ENCODE results near the gene ZNF511. TPM values are rescaled to one million over a fixed set of nuclear protein-coding genes. Genes with fewer than 3 reads are reported as not detected.

Gene ZNF511
- total RNA-seq, 4 donors from 2014 or later, result 16.1 to 26.7 (median 17.7) TPM

DNA sequence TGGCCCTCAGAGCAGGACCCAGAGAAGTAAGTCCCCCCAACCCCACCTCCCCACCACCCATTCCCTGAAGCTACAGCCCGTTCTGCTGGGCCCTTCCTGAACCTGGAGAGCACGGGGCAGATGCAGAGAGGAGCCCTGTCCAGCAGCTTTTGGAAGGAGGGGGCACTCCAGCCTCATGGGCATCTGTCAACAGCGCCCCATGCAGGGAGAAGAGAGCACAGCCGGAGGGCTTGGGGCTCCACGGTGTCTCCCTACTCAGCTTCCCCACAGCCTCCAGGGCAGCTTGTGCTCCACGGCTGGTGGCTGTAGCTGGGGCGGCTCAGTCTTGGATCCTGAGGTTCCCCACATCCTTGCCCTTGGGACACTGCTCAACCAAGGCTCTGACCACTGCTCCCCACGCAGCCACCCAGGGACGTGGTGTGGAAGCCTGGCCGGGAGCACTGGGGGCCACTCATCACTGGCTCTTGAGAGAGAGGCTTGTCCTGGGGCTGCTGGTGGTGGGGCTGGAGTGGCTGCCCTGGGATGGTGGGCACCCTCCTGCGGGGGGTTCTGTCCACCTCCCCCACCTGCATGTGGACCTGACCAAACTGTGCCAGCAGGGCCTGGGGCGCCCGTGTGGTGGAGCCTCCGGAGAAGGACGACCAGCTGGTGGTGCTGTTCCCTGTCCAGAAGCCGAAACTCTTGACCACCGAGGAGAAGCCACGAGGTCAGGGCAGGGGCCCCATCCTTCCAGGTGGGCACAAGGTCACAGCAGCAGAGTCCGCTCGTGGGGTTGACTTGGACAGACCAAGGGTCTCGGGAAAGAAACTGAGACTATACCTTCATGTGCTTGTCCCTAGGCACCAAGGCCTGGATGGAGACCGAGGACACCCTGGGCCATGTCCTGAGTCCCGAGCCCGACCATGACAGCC lies 42.9 kb downstream of the ZNF511 start:
- TF ChIP-seq, protein P1, sequence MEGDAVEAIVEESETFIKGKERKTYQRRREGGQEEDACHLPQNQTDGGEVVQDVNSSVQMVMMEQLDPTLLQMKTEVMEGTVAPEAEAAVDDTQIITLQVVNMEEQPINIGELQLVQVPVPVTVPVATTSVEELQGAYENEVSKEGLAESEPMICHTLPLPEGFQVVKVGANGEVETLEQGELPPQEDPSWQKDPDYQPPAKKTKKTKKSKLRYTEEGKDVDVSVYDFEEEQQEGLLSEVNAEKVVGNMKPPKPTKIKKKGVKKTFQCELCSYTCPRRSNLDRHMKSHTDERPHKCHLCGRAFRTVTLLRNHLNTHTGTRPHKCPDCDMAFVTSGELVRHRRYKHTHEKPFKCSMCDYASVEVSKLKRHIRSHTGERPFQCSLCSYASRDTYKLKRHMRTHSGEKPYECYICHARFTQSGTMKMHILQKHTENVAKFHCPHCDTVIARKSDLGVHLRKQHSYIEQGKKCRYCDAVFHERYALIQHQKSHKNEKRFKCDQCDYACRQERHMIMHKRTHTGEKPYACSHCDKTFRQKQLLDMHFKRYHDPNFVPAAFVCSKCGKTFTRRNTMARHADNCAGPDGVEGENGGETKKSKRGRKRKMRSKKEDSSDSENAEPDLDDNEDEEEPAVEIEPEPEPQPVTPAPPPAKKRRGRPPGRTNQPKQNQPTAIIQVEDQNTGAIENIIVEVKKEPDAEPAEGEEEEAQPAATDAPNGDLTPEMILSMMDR (IDR thresholded peaks at IDR 0.05), result no peak
- no peak for TF ChIP-seq POLR2A (IDR thresholded peaks at IDR 0.05)
- intact Hi-C loops (cut with DNase I), result no loop called here
- 100% methylated on average over 1 of the region's 24 CpGs; no CpG with 5 or more reads in 1 of the 2 donors for WGBS, 2 donors
- Histone ChIP-seq H3K27me3 (peaks cover 0 to 52% (median 0%) of the 10 kb centered on the region in 4 donors), H3K4me1 (peaks cover 2 to 18% (median 3%) of the 10 kb centered on the region in 3 donors), H3K36me3 (no peaks in the 10 kb centered on the region), H3K27ac (no peak overlapping the region), H3K4me3 (no peak overlapping the region), H3K9me3 (no peaks in the 10 kb centered on the region)
- no peak for DNase-seq

DNA sequence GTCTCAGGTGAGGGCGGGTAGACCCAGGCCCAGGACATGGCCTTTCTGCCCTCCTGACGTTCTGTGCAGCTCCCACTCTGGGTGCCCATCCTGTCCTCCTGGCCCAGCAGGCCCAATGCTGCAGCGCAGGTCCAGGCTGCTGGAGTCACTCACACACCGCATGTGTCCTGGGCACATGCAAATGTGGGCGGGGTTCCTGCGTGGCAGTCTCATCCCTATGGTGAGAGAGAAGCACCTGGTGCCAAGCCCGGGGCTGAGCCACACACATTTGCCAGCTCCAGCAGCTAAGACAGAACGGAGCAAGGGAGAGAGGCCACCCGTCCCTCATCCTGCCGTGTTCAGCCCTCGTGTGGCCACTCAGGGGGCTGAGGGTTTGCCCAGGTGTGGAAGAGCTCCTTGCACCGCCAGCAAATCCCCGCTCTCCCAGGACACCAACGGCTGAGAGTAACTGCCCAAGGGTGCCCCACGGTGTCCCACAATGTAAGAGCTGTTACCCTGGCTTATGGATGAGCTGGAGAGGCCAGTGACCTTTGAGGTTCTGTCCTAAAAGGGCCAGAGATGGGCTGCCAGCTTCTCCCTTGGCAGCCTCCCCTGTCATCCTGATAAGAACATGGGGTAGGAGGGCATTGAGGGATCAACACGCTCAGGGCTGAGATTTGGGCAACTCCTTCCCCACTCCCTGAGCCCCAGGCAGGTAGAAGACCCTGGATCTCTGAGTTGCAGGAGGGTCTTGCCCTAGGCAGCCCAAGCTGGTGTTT lies 44.7 kb downstream of the ZNF511 start:
- H3K4me1 ChIP-seq, result peaks cover 10 to 22% (median 13%) of the 10 kb centered on the region in 3 donors
- H3K27ac ChIP-seq, result no peak overlapping the region
- TF ChIP-seq POLR2A (IDR thresholded peaks at IDR 0.05), result no peak
- TF ChIP-seq, protein P1 (IDR thresholded peaks at IDR 0.05), result no peak
- no peaks in the 10 kb centered on the region for H3K9me3 ChIP-seq
- no peaks in the 10 kb centered on the region for H3K36me3 ChIP-seq
- no peak overlapping the region for H3K4me3 ChIP-seq
- 67 to 88% methylated on average over 6 to 8 of the region's 16 CpGs for WGBS, 2 donors
- no peak for DNase-seq
- intact Hi-C loops (cut with DNase I), result no loop called here
- H3K27me3 ChIP-seq, result peaks cover 0 to 45% (median 0%) of the 10 kb centered on the region in 4 donors

DNA sequence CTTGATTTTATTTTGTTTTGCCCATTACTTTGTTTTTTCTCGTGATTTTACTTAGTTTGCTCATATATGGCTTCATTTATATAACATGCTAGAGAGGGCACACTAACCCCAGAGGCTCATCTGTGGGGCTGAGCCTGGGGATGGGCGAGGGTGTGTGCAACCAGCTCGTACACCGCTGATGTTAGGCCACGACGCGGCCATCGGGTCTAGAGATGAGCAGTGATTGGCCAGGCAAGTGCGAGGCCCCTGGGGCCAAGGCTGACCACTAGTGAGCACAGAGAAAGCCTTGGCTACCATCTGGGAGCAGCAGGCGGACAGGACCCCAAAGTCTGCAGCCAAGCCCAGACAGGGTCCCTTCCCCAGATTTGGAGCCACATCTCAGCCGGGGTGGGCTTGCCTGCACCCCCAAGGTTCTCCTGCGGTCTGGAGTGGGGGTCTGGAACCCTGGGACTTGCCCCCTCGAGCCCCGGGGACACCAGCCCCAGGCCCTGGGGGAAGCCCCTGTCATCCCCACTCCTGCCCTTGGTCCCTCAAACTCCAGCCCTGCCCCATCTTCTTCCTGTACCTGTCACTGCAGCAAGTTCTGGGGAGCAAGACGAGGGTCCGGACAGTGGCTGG lies 45.4 kb downstream of the ZNF511 start:
- Histone ChIP-seq H3K4me3 (no peak overlapping the region), H3K36me3 (no peaks in the 10 kb centered on the region), H3K9me3 (no peaks in the 10 kb centered on the region), H3K4me1 (peaks cover 10 to 22% (median 13%) of the 10 kb centered on the region in 3 donors), H3K27me3 (peaks cover 0 to 38% (median 0%) of the 10 kb centered on the region in 4 donors), H3K27ac (no peak overlapping the region)
- 75% methylated on average over 1 to 6 of the region's 16 CpGs for WGBS, 2 donors
- no peak for TF ChIP-seq POLR2A (IDR thresholded peaks at IDR 0.05)
- no peak for DNase-seq
- intact Hi-C loops (cut with DNase I), result no loop called here

DNA sequence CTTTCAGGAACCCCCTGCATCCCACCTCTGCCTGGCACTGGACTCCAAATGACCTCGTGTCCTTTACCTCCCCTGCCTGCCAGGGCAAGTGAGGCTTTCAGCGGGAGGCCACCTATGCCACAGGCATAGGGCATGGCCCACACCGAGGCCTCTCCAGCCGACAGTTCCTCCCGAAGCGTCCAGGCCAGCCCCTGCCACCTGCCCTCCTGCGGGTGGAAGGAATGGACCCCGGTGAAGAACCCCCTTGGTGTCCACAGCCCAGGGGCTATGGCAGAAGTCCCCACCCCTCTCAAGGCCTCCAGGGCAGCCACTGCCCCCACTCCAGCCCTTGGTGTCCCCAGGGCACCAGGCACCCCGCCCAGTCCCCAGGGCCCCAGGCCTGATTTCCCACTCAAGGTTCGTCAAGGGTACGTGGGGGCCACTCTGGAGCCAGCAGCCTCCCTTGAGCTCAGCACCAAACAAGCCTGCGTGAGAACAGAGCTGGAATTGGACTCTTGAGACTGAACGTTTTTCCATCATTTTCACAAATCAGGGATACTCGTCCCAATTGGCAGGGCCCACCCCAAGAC lies 46.0 kb downstream of the ZNF511 start:
- no peak overlapping the region for H3K27ac ChIP-seq
- intact Hi-C loops (cut with DNase I), result no loop called here
- peaks cover 0 to 32% (median 0%) of the 10 kb centered on the region in 4 donors for H3K27me3 ChIP-seq
- 95% methylated on average over 3 of the region's 14 CpGs; no CpG with 5 or more reads in 1 of the 2 donors for WGBS, 2 donors
- H3K4me3 ChIP-seq, result no peak overlapping the region
- H3K9me3 ChIP-seq, result no peaks in the 10 kb centered on the region
- no peaks in the 10 kb centered on the region for H3K36me3 ChIP-seq
- no peak for DNase-seq
- peaks cover 10 to 25% (median 13%) of the 10 kb centered on the region in 3 donors for H3K4me1 ChIP-seq
- TF ChIP-seq POLR2A (IDR thresholded peaks at IDR 0.05), result no peak
- TF ChIP-seq, protein P1 (IDR thresholded peaks at IDR 0.05), result no peak

DNA sequence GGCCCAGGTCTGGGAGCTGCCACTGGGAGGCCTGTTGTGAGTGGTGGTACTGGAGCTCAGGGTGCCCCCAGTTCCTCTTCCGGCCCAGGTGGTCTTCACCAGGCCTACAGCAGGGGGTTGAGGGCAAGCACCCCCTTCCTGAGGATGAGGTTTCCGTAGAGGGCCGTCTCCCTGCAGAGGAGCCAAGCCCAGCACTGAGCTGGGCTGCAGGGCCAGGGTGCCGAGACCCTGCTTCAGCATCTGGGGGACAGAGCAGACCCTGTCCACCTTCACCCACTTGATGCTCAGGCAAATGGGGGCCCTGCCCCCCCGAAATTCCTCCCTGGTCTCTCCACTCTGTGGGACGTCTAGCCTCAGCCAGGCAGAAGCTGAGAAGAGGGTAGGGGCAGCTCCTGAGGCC lies 46.6 kb downstream of the ZNF511 start:
- intact Hi-C loops (cut with DNase I), result no loop called here
- no peak overlapping the region for H3K27ac ChIP-seq
- H3K4me1 ChIP-seq, result peaks cover 10 to 30% (median 13%) of the 10 kb centered on the region in 3 donors
- no peak overlapping the region for H3K4me3 ChIP-seq
- peaks cover 0 to 27% (median 0%) of the 10 kb centered on the region in 4 donors for H3K27me3 ChIP-seq
- H3K9me3 ChIP-seq, result no peaks in the 10 kb centered on the region
- H3K36me3 ChIP-seq, result no peaks in the 10 kb centered on the region
- no CpG with 5 or more reads among the region's 6 CpGs for WGBS, 2 donors
- DNase-seq, result no peak
- TF ChIP-seq, protein P1 (IDR thresholded peaks at IDR 0.05), result no peak
- TF ChIP-seq POLR2A (IDR thresholded peaks at IDR 0.05), result no peak
